Measurements from ENCODE around the gene NAT10.

The NAT10 gene

GRCh38 chr11:34182921-34183685 is 77.7 kb downstream of the NAT10 start:
- in situ Hi-C loops (cut with MboI; ENCODE audit: low sequenced_read_pairs): no loop called here

- in situ Hi-C loops (cut with MboI; ENCODE audit: low sequenced_read_pairs): no loop called here
Observed at GRCh38 chr11:34183848-34184391, 78.5 kb downstream of the NAT10 start.

- in situ Hi-C loops (cut with MboI; ENCODE audit: low sequenced_read_pairs): no loop called here
Observed at GRCh38 chr11:34184505-34185015, 79.1 kb downstream of the NAT10 start.

GRCh38 chr11:34185926-34186841 is 80.8 kb downstream of the NAT10 start:
- in situ Hi-C loops (cut with MboI; ENCODE audit: low sequenced_read_pairs): no loop called here

- in situ Hi-C loops (cut with MboI; ENCODE audit: low sequenced_read_pairs): no loop called here
Observed at GRCh38 chr11:34188181-34188580, 82.8 kb downstream of the NAT10 start.

- in situ Hi-C loops (cut with MboI; ENCODE audit: low sequenced_read_pairs): no loop called here
Observed at GRCh38 chr11:34189191-34189590, 83.8 kb downstream of the NAT10 start.

- in situ Hi-C loops (cut with MboI; ENCODE audit: low sequenced_read_pairs): no loop called here
Observed at GRCh38 chr11:34190192-34191139, 85.0 kb downstream of the NAT10 start.

- in situ Hi-C loops (cut with MboI; ENCODE audit: low sequenced_read_pairs): no loop called here
Observed at GRCh38 chr11:34191578-34191977, 86.1 kb downstream of the NAT10 start.

- in situ Hi-C loops (cut with MboI; ENCODE audit: low sequenced_read_pairs): no loop called here
Observed at GRCh38 chr11:34192481-34193401, 87.3 kb downstream of the NAT10 start.

GRCh38 chr11:34194576-34195335 is 89.3 kb downstream of the NAT10 start:
- in situ Hi-C loops (cut with MboI; ENCODE audit: low sequenced_read_pairs): no loop called here

Data from HL-60/S4 treated with retinoic acid at 250 ng/mL for 4 days and 3 days (cell line).